HK-2 (cell line): ENCODE results near the gene APP.
"Not testable (repeated sequence)": the region's sequence is repeated elsewhere in the genome, so short reads cannot be mapped to it uniquely, and the experiment has no call there.

Source experiments
- DNase-seq: peaks from one replicate; pipeline ENCODE4 v3.0.0-alpha.2; 2018; ENCODE audit not compliant: unreplicated experiment

The APP gene

GRCh38 chr21:26098772-26099397 lies 71.7 kb downstream of the APP start:
- DNase-seq: no peak

DNA sequence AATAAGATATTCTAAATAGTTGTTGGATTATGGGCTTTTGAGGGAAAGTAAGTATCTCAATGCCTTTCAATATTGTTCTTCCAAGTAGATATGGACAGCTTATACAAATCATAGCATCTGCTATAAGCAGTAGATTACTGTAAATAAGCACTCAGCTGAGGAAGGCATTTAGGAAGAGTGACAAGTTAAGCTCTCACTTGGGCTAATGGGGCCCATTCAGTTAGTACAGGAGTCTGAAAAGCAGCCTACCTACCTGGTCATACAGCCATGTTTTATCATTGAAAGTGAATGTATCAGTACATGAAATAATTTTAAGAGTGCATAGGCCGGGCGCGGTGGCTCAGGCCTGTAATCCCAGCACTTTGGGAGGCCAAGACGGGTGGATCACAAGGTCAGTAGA lies 73.1 kb downstream of the APP start:
- no peak for DNase-seq

- no peak for DNase-seq
Measured at GRCh38 chr21:26096494-26097371, 73.8 kb downstream of the APP start.

DNA sequence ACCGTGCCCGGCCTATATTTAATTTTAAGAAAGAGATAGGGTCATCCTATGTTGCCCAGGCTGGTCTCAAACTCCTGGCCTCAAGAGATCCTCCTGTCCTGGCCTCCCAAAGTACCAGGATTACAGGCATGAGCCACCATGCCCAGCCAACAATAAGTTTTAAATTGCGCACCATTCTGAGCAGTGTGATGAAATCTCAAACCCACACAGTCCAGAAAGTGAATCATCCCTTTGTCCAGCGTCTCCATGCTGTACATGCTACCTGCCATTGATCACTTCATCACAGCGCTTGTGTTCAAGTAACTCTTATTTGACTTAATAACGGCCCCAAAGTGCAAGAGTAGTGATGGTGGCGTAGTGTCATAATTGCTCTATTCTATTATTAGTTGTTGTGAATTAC lies 75.4 kb downstream of the APP start:
- no peak for DNase-seq

DNA sequence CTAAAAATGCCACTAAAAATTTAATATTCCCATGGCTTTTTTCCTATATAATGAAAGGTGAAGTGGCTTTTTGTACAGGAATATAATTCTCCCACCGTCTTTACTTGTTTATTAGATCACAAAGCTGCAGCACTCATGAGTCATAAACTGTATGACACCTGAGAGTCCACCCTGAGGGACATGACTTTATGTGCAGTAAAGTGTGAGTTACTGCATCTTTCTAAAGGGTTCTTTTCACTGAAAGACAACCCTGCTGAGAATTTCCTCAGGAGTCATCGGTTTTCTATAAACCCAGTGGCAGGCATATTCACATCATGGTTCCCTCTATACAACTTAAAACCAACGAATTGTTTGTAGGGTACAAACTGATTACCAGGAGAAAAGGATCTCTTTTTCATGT lies 77.4 kb downstream of the APP start:
- no peak for DNase-seq

- DNase-seq: no peak
Measured at GRCh38 chr21:26091480-26092018, 79.0 kb downstream of the APP start.

DNA sequence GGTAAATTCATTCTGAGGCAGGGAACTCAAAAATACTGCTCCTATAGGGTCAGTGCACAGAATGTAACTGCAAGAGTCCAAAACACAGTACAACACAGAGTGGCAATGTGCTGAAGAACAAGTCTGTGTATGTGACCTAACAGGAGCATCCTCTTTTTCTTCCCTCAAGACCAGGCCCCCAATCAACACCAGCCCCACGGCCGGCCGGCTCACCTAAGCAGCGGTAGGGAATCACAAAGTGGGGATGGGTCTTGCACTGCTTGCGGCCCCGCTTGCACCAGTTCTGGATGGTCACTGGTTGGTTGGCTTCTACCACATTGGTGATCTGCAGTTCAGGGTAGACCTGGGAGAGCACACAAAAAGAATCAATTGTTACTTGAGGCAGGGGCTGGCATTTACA lies 80.8 kb downstream of the APP start:
- DNase-seq: no peak

GRCh38 chr21:26087223-26087918 lies 83.2 kb downstream of the APP start:
- no peak for DNase-seq

DNA sequence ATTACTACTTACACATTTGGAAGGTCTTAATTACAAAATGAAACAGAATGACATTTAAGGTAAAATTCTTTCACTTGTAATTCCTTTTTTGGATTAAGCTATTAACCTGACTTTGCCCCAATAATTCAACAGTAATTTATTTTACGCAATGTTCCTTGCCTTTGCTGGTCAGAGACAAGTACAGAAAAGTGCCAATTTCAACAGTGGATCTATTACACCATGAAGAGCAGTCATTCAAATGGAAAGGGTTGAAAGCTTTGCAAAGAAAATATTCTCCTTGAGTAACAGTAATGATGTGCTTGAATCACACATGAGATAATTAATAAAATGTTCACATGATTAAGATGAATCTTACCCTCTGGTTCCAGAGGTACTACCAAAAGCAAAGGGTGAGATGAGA lies 84.7 kb downstream of the APP start:
- DNase-seq: no peak

GRCh38 chr21:26085127-26085526 lies 85.4 kb downstream of the APP start:
- DNase-seq: no peak

GRCh38 chr21:26082549-26082948 lies 88.0 kb downstream of the APP start:
- DNase-seq: no peak

GRCh38 chr21:26081175-26081760 lies 89.3 kb downstream of the APP start:
- not testable (repeated sequence) for DNase-seq

GRCh38 chr21:26080211-26080610 lies 90.4 kb downstream of the APP start:
- no peak for DNase-seq

DNA sequence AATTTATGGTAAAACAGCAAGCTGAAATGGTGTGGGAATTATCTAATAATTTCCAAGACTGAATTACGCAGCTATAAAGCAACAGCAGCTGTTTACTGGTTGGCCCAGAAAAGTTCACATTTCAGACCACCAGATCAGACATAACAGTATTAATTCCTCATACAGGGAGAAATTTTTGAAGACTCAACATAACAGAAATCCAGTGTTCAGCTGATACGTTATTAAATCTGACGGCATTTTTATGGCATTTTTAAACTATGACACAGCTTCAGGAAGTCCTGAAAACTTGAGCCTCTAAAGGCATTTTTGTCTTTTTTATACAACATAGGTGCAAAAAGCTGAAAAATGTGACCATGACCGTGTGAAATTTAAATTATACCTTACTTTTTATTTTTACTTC lies 91.2 kb downstream of the APP start:
- DNase-seq: no peak

- no peak for DNase-seq
Measured at GRCh38 chr21:26077521-26077920, 93.0 kb downstream of the APP start.

- no peak for DNase-seq
Measured at GRCh38 chr21:26072666-26073615, 97.6 kb downstream of the APP start.

DNA sequence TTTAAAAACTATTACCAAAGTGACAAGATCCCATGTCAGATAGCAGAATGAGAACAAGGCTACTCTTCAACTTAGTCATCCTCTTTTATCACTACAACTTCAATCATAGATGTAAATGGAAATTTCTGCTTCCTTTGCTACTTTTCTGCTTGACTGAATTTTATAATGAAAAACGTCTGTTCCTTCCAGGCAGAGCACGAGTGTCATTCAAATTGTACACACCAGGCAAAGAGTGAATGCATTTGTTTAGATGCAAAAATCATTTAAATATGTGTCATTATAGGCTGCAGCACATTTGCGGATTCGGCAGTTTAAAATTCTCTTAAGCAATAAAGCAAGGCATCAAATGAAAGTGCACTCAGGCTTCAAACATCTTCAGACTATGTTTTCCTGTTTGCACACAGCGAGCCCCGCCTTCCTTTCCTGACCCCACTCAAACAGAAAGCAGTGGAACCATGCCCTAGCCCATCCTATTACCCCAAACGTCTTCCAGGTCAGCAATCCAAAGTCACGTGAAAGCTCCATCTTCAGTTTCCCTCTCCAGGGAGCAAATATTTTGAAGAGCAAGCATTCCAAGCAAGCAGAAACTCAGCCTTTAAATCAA lies 99.6 kb downstream of the APP start:
- no peak for DNase-seq

GRCh38 chr21:26070121-26070520 lies 100.4 kb downstream of the APP start:
- DNase-seq: no peak

- DNase-seq: no peak
Measured at GRCh38 chr21:26068776-26069175, 101.8 kb downstream of the APP start.

- no peak for DNase-seq
Measured at GRCh38 chr21:26067836-26068594, 102.6 kb downstream of the APP start.
